Panc1 (cell line): Measurements from ENCODE around the gene ENPP6. TPM values are rescaled to one million over a fixed set of nuclear protein-coding genes. Genes with fewer than 3 reads are reported as not detected.

Source experiments
- ATAC-seq: fragments of 200-7000 bp; cut with Tn5 transposase; 2 replicates; pipeline ENCODE4 v1.9.1; 2020; ENCODE audit warnings: mild to moderate bottlenecking, moderate library complexity
- BruUV-seq: library from RNA; stranded (reverse); fragments of 400-500 nt; replicated peaks from 2 replicates; lab custom pipeline; 2021; lab: Mats Ljungman, UMichigan
- CTCF ChIA-PET: fragments of 300-600 bp; sonication (Branson Sonifier 250); formaldehyde crosslinking; loops from one replicate; lab custom pipeline; 2022; ENCODE audit warnings: antibody characterized with exemption; lab: Charles Lee
- POLR2A ChIA-PET: fragments of 300-600 bp; sonication (Branson Sonifier 250); formaldehyde crosslinking; loops from one replicate; lab custom pipeline; 2022; ENCODE audit warnings: antibody characterized with exemption; lab: Charles Lee
- DNase-seq: peaks from one replicate; pipeline ENCODE4 v3.0.0-alpha.2; 2010; ENCODE audit warnings: low read depth, low spot score
- H3K27ac ChIP-seq: 2 replicates; pipeline ENCODE4 v1.5.1; 2011; ENCODE audit warnings: mild to moderate bottlenecking, low read length, inconsistent platforms
- H3K27me3 ChIP-seq: fragments of 200-500 bp; sonication (Bioruptor generic); 2 replicates; pipeline ENCODE4 v1.6.0; 2014; ENCODE audit warnings: low read length, inconsistent platforms; ENCODE audit not compliant: control insufficient read depth, insufficient read depth
- H3K36me3 ChIP-seq: fragments of 200-500 bp; sonication (Bioruptor generic); 2 replicates; pipeline ENCODE4 v1.5.1; 2014; ENCODE audit warnings: inconsistent platforms, mild to moderate bottlenecking, low read length, moderate library complexity; ENCODE audit not compliant: control insufficient read depth, insufficient read depth
- H3K4me1 ChIP-seq: 2 replicates; pipeline ENCODE4 v1.5.1; 2011; ENCODE audit warnings: inconsistent platforms, mild to moderate bottlenecking, low read length, moderate library complexity; ENCODE audit not compliant: control insufficient read depth, insufficient read depth
- H3K4me3 ChIP-seq, 2 experiments: 2 replicates each; pipeline ENCODE4 v1.5.1; 2011 to 2012; ENCODE audit warnings: low read depth in 2 of 2, low read length in 2 of 2, mild to moderate bottlenecking in 2 of 2, inconsistent platforms in 1 of 2, moderate library complexity in 1 of 2
- H3K9me3 ChIP-seq: fragments of 200-500 bp; sonication (Bioruptor generic); 2 replicates; pipeline ENCODE4 v1.5.1; 2014; ENCODE audit warnings: low read depth, mild to moderate bottlenecking, inconsistent platforms, low read length, moderate library complexity; ENCODE audit not compliant: control insufficient read depth, insufficient read depth
- CTCF ChIP-seq: fragments of 450-650 bp; IDR thresholded peaks from 2 replicates; pipeline ENCODE4 v1.5.1; 2017; ENCODE audit warnings: mild to moderate bottlenecking
- POLR2AphosphoS5 ChIP-seq: IDR thresholded peaks from 2 replicates; pipeline ENCODE4 v1.6.1; 2012; ENCODE audit warnings: mild to moderate bottlenecking, low read depth, low read length, moderate library complexity
- REST ChIP-seq, 2 experiments: IDR thresholded peaks; 2 replicates each; pipeline ENCODE4 v1.6.1; 2011 to 2012; ENCODE audit warnings: low read depth in 2 of 2, control low read depth in 1 of 2, low read length in 1 of 2, mild to moderate bottlenecking in 1 of 2, moderate library complexity in 1 of 2; ENCODE audit not compliant: insufficient read depth in 1 of 2
- SIN3A ChIP-seq: IDR thresholded peaks from 2 replicates; pipeline ENCODE4 v1.6.1; 2012; ENCODE audit warnings: low read depth, mild to moderate bottlenecking, low read length, moderate library complexity, borderline replicate concordance; ENCODE audit not compliant: insufficient read depth
- TCF7L2 ChIP-seq: IDR thresholded peaks from 2 replicates; pipeline ENCODE4 v1.6.1; 2011; ENCODE audit warnings: mild to moderate bottlenecking, low read depth, low read length, inconsistent platforms
- in situ Hi-C: cut with HindIII; loops from 2 replicates; pipeline ENCODE4 v1.10.0; 2016; ENCODE audit warnings: low sequenced_read_pairs, low pct_unique_long_range_greater_than_20kb
- intact Hi-C: fragments of 100-400 bp; cut with micrococcal nuclease; formaldehyde crosslinking; loops from one replicate; pipeline ENCODE4 v1.10.0; 2022; ENCODE audit not compliant: unreplicated experiment
- total RNA-seq: library from RNA; stranded (reverse); gene quantifications from one replicate; pipeline ENCODE4 v1.2.1, GENCODE V29; 2021; ENCODE audit not compliant: unreplicated experiment

The ENPP6 gene
- total RNA-seq, 1 experiment from 2014 or later, result not detected

GRCh38 chr4:184199780-184200179 lies 17.9 kb downstream of the ENPP6 start:
- TF ChIP-seq TCF7L2 (no peak), CTCF (no peak), SIN3A (no peak), POLR2AphosphoS5 (no peak), REST (IDR thresholded peaks at IDR 0.05; ENCODE audit: insufficient read depth in 1 of 2, low read depth in 2 of 2, low read length in 1 of 2) (no peak)
- no peaks in the 10 kb centered on the region for H3K4me1 ChIP-seq
- in situ Hi-C loops (no loop called here), intact Hi-C loops (no loop called here)
- no TSS peak for BruUV-seq
- H3K36me3 ChIP-seq, result no peaks in the 10 kb centered on the region
- H3K9me3 ChIP-seq, result no peaks in the 10 kb centered on the region
- H3K27ac ChIP-seq, result no peak overlapping the region
- DNase-seq, result no peak
- ChIA-PET POLR2A (no interaction called here), CTCF (no interaction called here)
- no peak for ATAC-seq
- H3K27me3 ChIP-seq, result no peaks in the 10 kb centered on the region
- no peak overlapping the region for H3K4me3 ChIP-seq

- BruUV-seq, result no TSS peak
- ChIA-PET POLR2A (no interaction called here), CTCF (no interaction called here)
- H3K27ac ChIP-seq, result no peak overlapping the region
- in situ Hi-C loops, result no loop called here
- no peaks in the 10 kb centered on the region for H3K9me3 ChIP-seq
- H3K4me1 ChIP-seq, result no peaks in the 10 kb centered on the region
- no peak for DNase-seq
- intact Hi-C loops, result no loop called here
- TF ChIP-seq CTCF (no peak), POLR2AphosphoS5 (no peak), TCF7L2 (no peak), REST (IDR thresholded peaks at IDR 0.05; ENCODE audit: insufficient read depth in 1 of 2, low read depth in 2 of 2, low read length in 1 of 2) (no peak), SIN3A (no peak)
- H3K36me3 ChIP-seq, result no peaks in the 10 kb centered on the region
- H3K27me3 ChIP-seq, result no peaks in the 10 kb centered on the region
- ATAC-seq, result no peak
- no peak overlapping the region for H3K4me3 ChIP-seq
Observed at GRCh38 chr4:184198190-184198589, 19.5 kb downstream of the ENPP6 start.
